NB4 (cell line): ENCODE measurements around the gene BCL11A.

Experiments used
- DNase-seq: peaks from one replicate; pipeline ENCODE4 v3.0.0; 2010; ENCODE audit warnings: low read depth
- H3K4me3 ChIP-seq: one replicate; pipeline ENCODE4 v1.5.1; 2011; ENCODE audit warnings: mild to moderate bottlenecking, low read depth, low read length, moderate library complexity
- MYC ChIP-seq: IDR thresholded peaks from 2 replicates; pipeline ENCODE4 v1.6.1; 2011; ENCODE audit warnings: low read depth, low read length
- POLR2A ChIP-seq: IDR thresholded peaks from 2 replicates; pipeline ENCODE4 v1.6.1; 2011; ENCODE audit warnings: mild to moderate bottlenecking; ENCODE audit not compliant: insufficient read length; ENCODE audit errors: extremely low read depth
- TF ChIP-seq, protein P1 (sequence below): IDR thresholded peaks from 2 replicates; pipeline ENCODE4 v1.6.1; 2011; ENCODE audit warnings: low read depth, low read length
- TF ChIP-seq, protein P2 (sequence below): IDR thresholded peaks from one replicate; pipeline ENCODE4 v1.5.1; 2012; ENCODE audit warnings: low read depth, low read length

The BCL11A gene

DNA sequence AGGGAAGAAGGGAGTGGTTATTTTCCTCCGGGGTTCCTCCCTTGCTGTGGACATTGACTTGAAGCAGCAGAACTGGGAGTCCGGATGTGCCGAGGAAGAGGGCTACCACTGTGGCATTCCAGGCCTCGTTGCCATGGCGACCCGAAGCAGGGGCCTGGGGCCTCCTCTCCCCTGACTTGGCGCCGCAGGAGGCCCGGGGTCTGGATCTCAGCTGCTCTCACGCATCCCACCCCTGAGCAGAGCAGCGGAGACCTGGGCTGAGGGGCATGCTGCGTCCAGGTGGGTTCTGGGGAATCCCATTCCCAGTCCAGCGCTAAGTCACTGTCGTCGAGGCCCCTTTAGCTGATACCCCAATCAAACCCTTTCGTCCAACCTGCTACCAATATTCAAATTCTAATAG is 100.2 kb downstream of the BCL11A start:
- TF ChIP-seq POLR2A: no peak
- TF ChIP-seq, protein P1, sequence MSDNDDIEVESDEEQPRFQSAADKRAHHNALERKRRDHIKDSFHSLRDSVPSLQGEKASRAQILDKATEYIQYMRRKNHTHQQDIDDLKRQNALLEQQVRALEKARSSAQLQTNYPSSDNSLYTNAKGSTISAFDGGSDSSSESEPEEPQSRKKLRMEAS: no peak
- TF ChIP-seq, protein P2, sequence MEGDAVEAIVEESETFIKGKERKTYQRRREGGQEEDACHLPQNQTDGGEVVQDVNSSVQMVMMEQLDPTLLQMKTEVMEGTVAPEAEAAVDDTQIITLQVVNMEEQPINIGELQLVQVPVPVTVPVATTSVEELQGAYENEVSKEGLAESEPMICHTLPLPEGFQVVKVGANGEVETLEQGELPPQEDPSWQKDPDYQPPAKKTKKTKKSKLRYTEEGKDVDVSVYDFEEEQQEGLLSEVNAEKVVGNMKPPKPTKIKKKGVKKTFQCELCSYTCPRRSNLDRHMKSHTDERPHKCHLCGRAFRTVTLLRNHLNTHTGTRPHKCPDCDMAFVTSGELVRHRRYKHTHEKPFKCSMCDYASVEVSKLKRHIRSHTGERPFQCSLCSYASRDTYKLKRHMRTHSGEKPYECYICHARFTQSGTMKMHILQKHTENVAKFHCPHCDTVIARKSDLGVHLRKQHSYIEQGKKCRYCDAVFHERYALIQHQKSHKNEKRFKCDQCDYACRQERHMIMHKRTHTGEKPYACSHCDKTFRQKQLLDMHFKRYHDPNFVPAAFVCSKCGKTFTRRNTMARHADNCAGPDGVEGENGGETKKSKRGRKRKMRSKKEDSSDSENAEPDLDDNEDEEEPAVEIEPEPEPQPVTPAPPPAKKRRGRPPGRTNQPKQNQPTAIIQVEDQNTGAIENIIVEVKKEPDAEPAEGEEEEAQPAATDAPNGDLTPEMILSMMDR: no peak
- no peak for TF ChIP-seq MYC
- DNase-seq: no peak
- no peak overlapping the region for H3K4me3 ChIP-seq

DNA sequence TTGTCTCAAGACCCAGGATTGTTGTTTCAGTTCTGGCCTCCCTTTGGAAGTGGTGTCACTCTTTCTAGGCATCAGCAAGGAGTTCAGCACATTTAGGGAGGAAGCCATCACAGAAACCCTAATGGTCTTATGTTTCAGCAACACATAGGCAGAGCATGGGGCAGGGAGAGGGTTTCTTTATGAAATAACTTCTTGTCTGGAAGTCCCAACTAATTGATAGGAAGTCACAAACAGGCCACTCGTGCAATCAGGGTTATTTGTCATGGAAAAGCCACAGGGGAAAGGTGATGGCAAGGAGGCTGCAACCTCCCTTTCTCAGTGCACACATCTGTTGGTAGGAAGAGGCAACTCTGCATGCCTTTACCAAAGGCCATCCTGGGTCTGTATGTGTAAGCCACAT is 103.0 kb downstream of the BCL11A start:
- TF ChIP-seq MYC: no peak
- TF ChIP-seq, protein P2: no peak
- TF ChIP-seq, protein P1: no peak
- no peak for TF ChIP-seq POLR2A
- no peak for DNase-seq
- no peak overlapping the region for H3K4me3 ChIP-seq

DNA sequence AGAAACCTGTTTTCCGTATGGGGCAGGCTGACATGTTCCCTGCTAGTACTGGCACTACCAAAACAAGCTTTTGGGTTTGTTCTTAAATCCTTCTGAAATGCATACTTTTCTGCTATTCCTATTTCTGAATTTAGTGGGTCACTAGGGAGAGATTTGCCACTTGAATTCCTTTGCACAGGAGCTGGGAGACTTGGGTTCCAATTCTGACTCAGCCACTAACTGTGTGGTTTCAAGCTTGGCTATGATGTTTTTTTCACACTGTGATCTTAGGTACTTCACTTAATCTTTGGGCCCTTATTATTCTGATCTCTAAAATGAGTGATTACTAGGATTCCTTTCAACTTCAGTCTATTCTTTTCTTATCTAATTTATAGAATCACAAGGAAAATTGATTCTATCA is 105.5 kb downstream of the BCL11A start:
- no peak for TF ChIP-seq MYC
- TF ChIP-seq, protein P1: no peak
- no peak for TF ChIP-seq POLR2A
- TF ChIP-seq, protein P2: no peak
- DNase-seq: no peak
- H3K4me3 ChIP-seq: no peak overlapping the region

DNA sequence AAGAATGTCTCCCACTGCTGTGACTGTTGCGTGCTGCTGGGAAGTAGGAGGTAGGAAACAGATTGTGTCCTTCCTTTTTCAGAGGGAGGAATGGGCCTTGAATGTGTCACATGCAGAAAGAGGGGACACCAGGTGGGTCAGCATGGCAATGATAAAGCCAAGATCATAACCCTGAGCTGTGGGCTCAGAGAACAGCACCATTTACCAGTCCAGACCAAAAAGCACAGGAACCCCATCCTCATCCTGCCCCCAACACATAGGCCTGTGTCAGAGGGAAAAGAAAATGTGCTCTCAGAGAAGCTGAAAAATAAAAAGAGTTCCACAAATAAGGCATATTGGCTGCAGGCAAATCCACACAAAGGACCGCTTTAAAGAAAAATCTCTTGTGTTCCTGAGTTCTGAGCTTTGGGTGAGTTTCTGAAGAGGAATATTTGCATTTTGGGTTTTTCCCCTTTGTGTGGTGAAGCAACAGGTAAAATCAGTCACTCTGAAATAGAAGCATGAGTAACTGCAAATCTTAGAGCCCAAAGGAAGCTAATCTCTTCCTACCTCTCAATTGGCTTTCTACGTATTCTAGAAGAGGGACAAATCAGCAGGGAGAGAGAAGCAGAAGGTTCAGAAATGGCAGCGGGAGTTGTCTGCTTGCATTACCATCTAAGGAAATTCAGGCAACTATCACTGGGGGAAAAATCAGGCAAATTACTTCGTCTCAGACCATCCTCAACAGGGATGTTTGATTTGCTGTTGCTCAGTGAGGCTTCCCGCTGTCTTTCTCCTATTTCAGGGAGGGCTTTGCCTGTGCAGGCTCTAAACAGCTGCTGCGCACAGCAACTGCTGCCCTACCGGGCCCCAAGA is 106.8 kb downstream of the BCL11A start:
- TF ChIP-seq MYC (no peak), POLR2A (no peak)
- TF ChIP-seq, protein P2: no peak
- TF ChIP-seq, protein P1: no peak
- DNase-seq: no peak
- H3K4me3 ChIP-seq: no peak overlapping the region

DNA sequence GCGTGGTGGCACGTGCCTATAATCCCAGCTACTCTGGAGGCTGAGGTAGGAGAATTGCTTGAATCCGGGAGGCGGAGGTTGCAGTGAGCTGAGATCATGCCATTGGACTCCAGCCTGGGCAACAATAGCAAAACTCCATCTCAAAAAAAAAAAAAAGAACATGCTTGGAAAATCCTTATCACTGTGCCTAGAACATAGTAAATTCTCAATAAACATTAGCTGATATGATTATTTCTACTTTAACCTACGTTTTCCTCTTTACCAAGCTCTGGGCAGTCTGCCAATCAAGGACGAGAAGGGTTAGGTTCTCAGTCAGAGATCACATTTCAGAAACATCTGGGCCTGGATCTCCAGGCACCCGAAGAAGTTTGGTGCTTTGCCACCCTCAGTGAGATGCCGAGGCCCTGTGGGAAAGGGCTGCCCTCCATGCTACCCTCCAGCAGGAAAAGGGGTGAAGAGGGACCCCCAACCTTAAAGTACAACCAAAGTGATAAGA is 107.7 kb downstream of the BCL11A start:
- DNase-seq: no peak
- H3K4me3 ChIP-seq: no peak overlapping the region
- TF ChIP-seq, protein P2: no peak
- no peak for TF ChIP-seq POLR2A
- no peak for TF ChIP-seq MYC
